HPDE6-E6E7 (cell line): ENCODE data around the gene SAMHD1.
"Not testable (repeated sequence)": the region's sequence is repeated elsewhere in the genome, so short reads cannot be mapped to it uniquely, and the experiment has no call there.

Experiments used
- DNase-seq: peaks from one replicate; pipeline ENCODE4 v3.0.0; 2011; ENCODE audit warnings: missing footprints; ENCODE audit errors: extremely low spot score

Gene SAMHD1

DNA sequence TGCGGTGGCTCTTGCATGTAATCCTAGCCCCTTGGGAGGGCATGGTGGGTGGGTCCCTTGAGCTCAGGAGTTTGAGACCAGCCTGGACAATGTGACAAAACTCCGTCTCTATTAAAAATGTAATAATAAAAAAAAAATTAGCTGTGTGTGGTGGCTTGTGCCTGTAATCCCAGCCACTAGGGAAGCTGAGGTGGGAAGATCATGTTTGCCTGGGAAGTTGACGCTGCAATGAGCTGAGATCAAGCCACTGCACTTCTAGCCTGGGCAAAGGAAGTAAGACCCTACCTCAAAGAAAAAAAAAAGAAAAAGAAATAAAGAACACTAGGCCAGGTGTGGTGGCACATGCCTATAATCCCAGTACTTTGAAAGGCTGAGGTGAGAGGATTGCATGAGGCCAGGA, 4.5 kb upstream of the SAMHD1 start:
- DNase-seq = no peak

DNA sequence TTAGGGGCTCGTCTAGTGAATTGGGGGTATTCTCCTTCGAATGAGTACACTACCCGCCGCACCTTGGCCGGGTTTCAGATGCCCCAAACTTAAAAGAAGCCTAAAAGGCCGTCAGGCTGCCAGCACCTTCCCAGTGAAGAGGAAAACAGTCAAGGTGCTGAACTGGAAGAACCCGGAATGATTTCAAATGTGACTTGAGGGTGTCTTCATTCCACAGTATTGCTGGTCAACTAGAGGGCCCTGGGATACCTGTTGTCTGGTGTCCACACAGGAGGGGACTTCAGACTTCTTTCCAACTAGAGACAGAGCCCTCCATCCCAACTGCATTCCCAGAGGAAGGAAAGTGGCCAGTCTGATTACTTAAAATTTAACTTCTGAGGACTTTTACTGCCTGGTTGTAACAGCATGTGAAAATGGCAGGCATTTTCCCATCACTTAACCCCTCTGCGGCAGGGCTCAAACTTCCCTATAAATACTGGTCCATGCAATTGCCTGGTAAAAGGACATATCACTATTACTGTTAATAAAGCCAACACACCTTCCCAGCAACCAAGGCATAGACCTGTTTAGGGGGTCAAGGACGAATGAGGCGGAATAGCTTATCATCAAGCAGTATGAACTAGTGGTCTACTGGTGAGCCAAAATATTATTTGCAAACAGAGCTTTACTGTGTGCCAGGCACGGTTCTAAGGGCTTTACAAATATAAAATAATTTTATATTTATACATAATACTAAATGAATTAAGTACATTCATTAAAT, 651 bp upstream of the SAMHD1 start:
- no peak for DNase-seq

DNA sequence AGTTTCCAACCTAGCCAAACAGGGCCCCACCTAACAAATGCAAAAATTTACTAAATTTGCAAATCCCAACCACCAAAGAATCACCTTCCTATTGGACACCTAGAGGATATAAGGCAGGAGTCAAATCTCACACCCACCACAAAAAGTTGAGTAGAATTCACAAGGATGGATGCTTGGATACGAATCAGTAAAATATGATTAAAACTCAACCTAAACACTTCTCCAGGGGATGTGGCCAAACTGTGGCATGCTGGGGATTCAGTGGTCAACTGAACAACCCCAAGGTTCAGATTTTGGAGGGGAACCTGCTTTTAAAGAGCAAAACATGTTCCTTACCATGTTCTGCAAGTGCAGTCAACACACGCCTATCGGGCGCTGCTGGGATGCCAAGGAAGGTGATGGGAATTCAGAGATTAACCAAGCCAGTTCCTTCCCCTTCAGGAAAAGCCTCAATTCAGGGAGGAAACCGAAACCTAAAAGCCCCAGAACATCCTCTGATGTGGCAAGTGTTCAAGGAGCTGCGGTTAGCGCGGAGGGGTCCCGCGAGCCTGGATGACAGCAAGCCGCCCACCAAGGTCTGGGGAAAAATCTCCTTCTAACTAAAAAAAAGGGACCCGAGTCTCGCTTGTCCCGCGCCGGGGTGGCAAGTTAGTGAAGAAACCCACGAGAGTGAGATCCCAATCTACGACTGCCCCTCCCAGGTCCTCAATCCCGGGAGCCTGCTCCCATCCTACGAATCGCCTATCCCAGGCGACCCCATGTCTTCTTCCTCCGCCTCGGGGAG, 902 bp downstream of the SAMHD1 start:
- peak; percentile 55 for DNase-seq

DNA sequence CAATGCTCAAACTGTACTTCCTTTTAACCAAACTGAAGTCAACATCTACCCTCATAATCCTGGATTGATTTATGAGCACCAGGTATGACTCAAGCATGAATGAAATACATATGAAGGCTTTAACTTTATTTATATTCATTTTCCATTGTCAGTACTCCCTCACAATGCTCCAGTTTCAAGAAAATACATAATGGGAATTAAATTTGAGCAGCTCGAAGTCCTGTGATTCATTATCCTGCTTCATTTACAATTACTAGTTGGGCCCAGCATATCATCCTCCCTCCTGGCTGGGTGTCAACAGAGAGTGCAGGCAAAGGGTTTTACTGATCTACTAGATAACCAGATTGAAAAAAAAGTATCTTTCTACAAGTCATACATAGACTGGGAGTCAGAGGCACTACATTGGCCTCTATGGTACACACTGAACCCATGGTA, 10.1 kb downstream of the SAMHD1 start:
- DNase-seq = no peak

DNA sequence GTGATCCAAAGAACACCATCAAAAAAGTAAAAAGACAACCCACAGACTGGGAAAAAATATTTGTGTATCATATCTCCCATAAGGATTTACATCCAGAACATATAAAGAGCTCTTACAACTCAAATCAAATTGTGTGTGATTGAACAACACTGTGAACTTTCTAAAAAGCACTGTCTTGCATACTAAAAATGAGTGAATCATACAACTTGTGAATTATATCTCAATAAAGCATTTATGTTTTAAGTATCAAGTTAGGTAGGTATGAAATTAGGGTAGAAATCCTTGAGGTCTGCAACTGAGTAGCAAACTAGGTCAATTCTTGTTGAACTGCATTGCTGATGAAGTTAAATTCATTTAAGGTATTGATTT, 14.1 kb downstream of the SAMHD1 start:
- DNase-seq = no peak

DNA sequence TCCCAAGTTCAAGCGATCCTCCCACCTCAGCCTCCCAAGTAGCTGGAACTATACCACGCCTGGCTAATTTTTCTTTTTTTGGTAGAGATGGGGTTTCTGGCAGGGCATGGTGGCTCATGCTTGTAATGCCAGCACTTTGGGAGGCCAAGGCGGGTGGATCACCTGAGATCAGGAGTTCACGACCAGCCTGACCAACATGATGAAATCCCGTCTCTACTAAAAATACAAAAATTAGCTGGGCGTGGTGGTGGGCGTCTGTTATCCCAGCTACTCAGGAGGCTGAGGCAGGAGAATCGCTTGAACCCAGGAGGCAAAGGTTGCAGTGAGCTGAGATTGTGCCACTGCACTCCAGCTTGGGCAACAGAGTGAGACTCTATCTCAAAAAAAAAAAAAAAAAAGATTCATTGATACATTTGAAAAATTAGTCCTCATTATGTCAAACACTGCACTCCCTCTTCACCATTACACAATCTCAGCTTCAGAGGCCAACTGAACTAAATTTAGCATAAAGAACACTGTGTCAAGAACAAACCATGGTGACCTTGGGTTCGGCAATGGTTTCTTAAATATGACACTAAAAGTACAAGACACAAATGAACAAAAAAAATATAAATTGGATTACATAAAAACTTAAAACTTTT, 14.6 kb downstream of the SAMHD1 start:
- not testable (repeated sequence) for DNase-seq

DNA sequence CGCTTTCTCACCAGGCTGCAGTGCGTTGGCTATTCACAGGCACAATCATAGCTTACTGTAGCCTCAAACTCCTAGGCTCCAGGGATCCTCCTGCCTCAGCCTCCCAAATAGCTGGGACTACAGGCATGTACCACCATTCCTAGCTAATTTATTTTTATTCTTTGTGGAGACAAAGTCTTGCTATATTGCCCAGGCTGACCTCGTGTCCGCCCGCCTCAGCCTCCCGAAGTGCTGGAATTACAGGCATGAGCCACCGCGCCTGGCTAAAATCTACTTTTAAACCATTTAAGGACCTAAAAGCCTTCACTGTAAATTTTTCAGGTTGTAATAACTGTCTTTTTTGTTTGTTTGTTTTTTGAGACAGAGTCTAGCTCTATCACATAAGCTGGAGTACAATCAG, 15.2 kb downstream of the SAMHD1 start:
- no peak for DNase-seq

DNA sequence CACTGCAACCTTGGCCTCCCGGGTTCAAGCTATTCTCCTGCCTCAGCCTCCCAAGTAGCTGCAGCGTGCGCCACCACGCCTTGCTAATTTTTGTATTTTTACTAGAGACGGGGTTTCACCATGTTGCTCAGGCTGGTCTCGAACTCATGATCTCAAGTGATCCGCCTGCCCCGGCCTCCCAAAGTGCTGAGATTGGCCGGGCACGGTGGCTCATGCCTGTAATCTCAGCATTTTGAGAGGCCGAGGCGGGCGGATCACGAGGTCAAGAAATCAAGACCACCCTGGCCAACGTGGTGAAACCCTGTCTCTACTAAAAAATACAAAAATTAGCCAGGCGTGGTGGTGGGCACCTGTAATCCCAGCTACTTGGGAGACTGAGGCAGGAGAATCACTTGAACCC, 17.9 kb downstream of the SAMHD1 start:
- DNase-seq = not testable (repeated sequence)

DNA sequence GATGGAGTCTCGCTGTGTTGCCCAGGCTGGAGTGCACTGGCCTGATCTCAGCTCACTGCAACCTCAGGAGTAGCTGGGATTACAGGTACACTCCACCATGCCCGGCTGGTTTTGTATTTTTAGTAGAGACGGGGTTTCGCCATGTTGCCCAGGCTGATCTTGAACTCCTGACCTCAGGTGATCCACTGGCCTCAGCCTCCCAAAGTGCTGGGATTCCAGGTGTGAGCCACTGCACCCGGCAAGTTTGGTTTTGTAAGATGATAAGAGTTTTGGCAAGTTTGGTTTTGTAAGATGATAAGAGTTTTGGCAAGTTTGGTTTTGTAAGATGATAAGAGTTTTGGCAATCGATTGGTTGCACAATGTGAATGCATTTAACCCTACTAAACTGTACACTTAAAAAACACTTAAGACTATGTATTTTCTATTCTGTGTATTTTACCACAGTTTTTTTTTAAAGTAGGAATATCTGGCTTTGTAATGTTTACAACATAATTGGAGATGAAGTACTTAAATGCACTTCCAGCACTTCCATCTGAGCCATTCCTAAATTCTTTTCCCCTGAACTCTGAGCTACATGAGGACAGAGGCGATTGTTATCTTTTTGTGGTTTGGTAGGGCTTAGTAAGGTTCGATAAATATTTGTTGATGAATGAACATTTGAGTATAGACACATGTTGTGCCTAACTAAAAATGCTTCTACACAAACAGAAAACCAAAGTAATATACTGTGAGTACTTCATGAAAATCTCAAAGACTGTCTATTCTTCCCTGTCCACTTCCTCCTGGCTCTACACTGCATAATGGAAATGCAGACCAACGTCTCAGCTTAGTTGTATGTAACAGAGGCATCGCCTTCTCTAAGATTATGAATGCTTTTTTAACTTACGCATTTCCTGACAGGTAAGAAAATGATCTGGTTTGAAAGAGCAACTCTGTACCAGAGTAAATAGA, 18.8 kb downstream of the SAMHD1 start:
- DNase-seq = no peak

DNA sequence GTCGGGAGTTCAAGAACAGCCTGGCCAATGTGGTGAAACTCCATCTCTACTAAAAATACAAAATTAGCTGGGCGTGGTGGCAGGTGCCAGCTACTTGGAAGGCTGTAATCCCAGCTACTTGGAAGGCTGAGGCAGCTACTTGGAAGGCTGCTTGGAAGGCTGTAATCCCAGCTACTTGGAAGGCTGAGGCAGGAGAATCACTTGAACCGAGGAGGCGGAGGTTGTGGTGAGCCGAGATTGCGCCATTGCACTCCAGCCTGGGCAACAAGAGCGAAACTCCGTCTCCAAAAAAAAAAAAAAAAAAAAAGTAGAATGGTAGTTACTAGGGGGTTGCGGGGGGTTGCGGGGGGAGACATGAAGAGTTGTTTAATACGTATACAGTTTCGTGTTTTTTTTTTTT, 19.4 kb downstream of the SAMHD1 start:
- not testable (repeated sequence) for DNase-seq

DNA sequence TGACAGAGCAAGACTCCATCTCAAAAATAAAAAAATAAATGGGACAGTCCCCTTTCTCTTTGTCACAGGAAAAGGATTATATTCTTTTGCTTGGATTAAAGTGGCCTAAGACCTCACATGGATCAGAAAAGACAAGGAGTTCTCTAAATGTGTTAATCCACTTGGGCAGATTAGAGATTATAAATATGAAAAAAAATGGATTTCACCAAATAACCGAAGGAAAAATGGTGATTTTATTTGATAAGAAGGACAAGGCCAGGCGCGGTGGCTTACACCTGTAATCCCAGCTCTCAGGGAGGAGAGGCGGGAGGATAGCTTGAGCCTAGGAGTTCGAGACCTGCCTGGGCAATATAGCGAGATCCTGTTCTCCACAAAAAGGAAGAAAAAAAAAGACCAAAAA, 21.8 kb downstream of the SAMHD1 start:
- DNase-seq = no peak

DNA sequence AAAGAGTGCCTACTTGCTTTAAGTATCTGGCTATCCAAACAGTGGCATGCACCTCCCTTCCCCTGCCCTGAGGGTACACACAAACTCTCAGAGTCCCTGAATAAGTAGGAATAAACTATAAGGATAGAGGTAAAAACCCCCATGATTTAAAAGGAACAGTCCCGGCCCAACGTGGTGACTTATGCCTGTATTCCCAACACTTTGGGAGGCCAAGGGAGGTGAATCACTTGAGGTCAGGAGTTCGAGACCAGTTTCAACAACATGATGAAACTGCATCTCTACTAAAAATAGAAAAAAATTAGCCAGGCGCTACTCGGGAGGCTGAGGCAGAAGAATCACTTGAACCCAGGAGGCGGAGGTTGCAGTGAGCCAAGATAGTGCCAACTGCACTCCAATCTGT, 22.2 kb downstream of the SAMHD1 start:
- DNase-seq = no peak

DNA sequence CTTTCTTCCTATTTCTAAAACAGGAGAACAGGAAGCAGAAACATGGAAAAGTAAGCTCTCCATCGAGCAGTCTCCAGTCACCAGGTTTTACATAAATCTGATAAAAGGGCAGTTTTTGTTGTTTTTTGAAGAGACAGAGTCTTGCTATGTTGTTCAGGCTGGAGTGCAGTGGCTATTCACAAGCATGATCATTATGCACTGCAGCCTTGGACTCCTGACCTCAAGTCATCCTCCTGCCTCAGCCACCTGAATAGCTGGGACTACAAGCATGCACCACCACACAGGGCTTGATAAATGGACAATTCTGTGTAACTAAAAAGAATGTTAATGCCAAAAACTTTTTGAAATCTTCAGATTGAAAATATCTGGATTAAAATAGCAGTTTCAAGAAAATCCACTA, 23.8 kb downstream of the SAMHD1 start:
- DNase-seq = no peak

DNA sequence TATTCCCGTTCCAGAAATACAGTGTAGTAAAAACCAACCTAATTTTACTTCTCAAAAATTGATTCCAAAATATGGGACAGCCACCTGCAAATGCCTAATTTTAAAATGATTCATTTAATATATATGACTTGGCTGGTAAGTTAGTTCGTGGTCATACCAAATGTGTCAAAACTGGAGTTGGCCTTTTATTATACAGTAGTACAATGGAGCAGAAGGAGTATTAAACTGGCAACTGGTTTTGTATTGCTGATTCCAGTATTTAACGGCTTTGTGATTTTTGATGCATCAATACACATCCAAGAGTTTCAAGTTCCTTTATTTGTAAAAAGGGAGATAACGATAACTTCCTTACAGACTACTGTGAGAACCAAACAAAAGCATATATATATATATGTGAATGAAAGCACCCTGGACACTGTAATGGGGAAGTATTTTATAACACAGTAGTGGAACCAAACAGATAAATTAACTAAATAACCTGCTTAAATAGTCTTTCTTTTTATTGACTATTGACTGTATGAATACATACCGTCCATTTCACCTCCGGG, 24.8 kb downstream of the SAMHD1 start:
- DNase-seq = no peak

DNA sequence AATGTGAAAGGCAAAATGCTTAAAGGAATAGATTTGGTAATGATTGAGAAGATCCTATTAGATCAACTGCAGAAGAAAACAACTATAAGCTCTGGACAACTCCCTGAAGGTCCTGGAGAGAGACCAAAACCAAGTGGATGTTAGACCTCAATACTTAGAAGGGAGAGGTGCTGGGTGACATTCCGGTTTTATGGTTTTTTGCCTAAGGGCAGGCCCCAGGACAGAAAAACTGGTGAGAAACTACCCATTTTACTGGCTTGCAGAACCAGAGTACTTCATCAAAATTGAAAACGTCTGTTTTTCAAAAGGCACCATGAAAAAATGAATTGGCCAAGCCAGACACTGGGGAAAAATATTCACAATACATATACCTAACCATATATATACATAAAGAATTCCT, 26.3 kb downstream of the SAMHD1 start:
- no peak for DNase-seq

DNA sequence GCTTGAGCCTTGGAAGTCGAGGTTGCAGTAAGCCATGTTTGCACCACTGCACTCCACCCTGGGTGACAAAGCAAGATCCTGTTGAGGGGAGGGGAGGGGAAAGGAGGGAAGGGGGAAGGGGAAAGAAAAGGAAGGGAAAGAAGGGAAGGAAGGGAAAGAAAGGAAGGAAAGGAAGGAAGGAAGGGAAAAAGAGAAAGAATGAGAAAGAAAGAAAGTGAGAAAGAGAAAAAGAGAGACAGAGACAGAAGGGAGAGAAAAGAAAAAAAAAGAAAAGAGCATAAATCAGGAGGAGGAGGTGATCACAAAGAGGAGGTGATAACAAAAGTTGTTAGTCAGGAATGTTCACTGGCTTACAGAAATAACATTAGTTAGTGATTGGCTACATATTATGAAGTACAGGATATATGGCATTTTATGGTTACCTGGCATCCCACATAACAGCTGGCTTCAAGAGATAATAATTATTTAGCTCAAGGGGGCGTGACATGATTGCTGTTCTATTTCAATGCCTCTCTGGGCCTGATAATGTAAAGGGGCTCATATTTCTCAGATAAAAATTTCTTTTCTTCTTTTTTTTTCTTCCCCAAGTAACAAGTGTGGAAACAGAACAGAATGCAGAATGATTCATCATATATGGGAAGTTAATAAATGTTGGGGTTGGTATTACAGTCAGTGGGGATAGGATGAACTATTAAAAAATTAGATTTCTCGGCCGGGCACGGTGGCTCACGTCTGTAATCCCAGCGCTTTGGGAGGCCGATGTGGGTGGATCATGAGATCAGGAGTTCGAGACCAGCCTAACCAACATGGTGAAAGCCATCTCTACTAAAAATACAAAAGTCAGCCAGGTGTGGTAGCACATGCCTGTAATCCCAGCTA, 27.1 kb downstream of the SAMHD1 start:
- DNase-seq = no peak

DNA sequence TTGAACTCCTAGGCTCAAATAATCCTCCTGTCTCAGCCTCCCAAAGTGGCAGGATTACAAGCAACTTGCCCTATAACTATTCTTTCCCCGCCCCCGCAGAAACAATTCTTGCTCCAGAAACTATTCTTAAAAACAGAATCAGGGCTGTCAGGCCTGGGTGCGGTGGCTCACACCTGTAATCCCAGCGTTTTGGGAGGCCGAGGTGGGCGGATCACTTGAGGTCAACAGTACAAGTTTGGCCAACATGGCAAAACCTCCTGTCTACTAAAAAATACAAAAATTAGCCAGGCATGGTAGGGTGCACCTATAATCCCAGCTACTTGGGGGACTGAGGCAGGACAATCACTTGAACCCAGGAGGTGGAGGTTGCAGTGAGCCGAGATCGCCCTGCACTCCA, 31.2 kb downstream of the SAMHD1 start:
- DNase-seq = no peak

DNA sequence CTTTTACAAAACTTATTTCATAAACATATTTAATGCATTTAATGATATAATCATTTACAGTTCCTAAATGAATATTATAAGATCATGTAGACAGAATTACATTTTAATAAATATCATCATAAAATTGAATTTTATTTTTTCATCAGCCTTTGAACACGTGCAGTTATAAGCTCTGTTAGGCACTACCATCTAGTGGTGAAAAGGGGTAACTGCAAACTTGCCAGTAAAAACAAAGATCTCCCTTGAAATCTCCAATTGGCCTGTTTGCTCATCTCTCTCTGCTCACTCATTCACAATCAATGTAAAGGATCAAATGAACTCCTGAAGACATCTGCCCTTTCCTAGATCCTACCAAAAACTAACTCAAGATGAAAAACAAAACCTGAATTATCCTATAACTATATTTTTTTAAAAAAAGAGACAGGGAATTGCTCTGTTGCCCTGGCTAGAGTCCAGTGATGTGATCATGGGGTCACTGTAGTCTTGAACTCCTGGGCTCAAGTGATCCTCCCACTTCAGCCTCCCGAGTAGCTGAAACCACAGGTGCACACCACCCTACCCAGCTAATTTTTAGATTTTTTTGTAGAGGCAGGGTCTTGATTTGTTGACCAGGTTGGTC, 31.7 kb downstream of the SAMHD1 start:
- DNase-seq = peak; percentile 75

DNA sequence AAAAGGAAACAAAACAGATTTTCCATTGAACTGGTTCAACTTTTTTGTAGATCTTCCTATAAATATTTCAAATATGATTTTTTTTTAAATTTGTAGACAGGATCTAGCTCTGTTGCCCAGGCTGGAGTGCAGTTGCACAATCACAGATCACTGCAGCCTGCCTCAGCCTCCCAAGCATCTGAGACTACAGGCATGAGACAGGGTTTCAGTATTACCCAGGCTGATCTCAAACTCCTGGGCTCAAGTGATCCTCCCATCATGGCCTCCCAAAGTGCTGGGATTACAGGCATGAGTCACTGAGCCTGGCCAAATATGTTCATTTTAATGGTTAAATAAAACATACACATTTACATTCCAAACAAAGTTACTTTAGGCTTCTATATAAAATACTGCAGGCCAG, 33.6 kb downstream of the SAMHD1 start:
- no peak for DNase-seq

DNA sequence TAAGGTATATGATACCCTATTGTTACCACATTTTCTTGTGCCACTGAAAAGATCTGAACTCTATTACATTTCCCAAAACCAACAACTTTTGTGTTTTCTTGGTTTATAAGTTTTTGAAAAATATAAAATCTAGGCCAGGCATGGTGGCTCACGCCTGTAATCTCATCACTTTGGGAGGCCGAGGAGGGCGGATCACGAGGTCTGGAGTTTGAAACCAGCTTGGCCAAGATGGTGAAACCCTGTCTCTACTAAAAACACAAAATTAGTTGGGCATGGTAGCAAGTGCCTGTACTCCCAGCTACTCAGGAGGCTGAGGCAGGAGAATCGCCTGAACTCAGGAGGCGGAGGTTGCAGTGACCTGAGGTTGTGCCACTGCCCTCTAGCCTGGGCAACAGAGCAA, 34.3 kb downstream of the SAMHD1 start:
- no peak for DNase-seq
